Activated CD4-positive, CD25-positive, alpha-beta regulatory T cell treated with anti-CD3 and anti-CD28 coated beads, Interleukin-2, amount 50 U/mL, for 72 hours (primary cell): ENCODE data around the gene ABHD17B.
A peak's percentile ranks its signal among the peaks of the same experiment; 100 is the strongest.
"Not testable (repeated sequence)": the region's sequence is repeated elsewhere in the genome, so short reads cannot be mapped to it uniquely, and the experiment has no call there.

Experiments used
- DNase-seq: peaks from one replicate; pipeline ENCODE4 v3.0.0; 2021

The ABHD17B gene

GRCh38 chr9:71911061-71911907 is at the start of gene ABHD17B, which contains the start of gene C9orf85:
TSS of gene ABHD17B (minus strand) at chr9:71911193. CDS start at chr9:71875080, 36,113 bp downstream.
TSS of gene C9orf85 (plus strand) at chr9:71911639. CDS start at chr9:71911735, 96 bp downstream.
- DNase-seq, result peak; percentile 95

DNA sequence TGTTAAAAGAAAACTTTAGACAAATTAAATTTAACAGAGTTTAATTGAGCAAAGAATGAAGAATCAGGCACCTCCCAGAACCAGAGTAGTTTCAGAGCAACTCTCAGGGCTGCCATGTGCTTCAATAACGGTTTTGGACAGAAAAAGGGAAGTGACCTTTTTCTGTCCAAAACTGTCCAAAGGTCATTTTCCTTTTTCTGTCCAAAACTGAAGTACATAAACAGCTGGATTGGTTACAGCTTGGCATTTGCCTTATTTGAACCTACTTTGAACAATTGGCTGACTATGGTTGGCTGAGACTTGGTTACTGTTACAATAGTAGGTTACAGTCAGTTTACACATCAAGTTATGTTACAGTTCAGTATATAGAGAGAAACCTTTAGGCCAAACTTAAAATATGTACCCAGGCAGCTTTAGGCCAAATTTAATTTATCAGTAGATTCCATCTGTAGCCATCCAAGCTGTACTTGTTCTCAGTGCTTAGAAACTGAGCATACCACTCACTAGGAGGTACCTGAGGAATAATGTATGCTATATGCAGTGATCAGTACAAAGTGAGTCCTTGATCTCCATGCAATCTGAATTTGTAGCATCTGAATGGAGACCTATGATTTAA is 44.4 kb upstream of the ABHD17B start:
- no peak for DNase-seq

GRCh38 chr9:71954652-71955051 is 43.7 kb upstream of the ABHD17B start:
- not testable (repeated sequence) for DNase-seq

DNA sequence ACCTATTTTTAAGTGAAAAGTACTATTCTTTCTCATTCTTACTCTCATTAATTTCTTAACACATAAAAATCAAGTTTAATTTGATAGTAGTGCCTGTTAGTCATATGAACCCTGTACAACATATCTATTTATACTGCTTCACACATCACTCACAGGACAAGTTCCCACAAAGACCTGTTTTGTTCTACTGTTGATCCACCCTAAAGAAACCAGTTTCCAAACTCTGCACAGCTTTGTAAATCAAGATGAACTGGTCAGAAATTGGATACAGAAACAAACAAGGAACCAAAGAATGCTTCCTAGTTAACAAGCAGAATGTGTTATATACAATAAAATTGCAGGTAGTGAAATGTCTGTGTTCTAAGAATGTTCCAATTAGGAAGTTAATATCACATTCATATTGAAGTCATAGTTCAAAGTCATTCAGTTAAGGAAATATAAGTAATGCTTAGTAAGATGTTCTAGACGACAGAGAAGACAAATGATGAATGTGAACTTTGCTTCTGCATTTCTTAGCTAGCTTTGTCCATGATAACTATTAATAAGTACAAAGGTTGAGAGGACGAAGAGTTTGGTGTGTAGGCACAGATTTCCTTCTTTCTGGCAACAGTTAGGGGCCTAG is 33.9 kb upstream of the ABHD17B start:
- DNase-seq, result no peak

GRCh38 chr9:71941998-71942567 is 31.1 kb upstream of the ABHD17B start:
- DNase-seq, result no peak

GRCh38 chr9:71941060-71941568 is 30.1 kb upstream of the ABHD17B start:
- DNase-seq, result no peak

GRCh38 chr9:71937898-71938297 is 26.9 kb upstream of the ABHD17B start:
- no peak for DNase-seq

GRCh38 chr9:71937070-71937625 is 26.2 kb upstream of the ABHD17B start:
- no peak for DNase-seq

DNA sequence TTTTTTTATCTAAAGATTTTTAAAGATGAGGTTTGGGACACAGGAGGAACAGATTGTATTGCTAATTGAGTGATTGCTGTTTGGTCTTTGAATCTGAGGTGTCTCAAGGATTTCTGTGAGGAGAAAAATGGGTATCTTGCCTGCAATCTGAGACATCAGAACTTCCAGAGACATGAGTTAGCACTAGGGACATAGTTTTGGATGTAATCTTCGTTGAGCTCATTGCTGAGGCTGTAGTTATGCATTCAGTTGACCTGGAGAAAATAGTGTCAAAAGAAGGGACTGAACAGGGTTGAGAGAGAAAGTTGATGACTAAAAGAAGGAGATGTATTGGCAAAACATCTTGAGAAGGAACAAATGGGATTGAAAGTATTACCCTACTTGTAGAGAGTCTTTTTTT is 25.1 kb upstream of the ABHD17B start:
- DNase-seq, result no peak

GRCh38 chr9:71931166-71931565 is 20.2 kb upstream of the ABHD17B start:
- DNase-seq, result no peak

- DNase-seq, result no peak
Observed at GRCh38 chr9:71929791-71930440, 18.9 kb upstream of the ABHD17B start.

DNA sequence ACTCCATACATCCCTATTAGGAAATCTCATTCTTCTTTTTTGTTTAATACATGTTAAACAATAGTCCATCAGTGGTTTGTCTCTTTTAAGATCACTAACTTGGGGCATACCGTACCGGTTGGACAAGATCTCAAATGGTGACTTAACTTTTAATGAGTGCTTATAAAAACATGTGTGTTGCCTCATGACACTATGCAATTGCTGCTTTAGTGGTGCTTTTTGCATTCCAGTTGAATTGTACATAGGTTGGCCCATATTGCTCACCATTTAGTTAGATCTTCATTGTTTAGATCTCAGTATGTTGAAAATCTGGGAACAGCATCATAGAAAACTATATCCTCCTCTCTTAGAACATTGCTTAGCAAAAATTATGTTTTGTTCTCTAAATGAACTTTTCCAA is 18.2 kb upstream of the ABHD17B start:
- DNase-seq, result no peak

- DNase-seq, result no peak
Observed at GRCh38 chr9:71928806-71929205, 17.8 kb upstream of the ABHD17B start.

DNA sequence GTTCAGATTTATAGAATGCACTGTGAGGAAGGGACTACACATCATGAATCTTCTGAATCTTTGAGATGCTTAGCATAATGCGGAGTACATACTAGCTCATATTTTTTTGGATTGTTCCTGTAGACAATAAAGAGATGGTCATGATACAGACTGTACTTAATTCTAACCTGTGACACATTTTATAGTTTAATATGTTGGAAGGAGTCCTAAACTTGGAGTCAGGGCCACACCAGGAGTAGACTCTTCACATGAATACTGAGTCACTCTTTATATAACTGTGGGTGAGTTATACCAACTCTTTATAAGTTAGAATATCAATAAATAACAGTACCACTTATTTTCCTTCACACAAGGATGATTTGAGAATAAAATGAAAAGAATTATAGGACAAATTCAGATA is 17.4 kb upstream of the ABHD17B start:
- no peak for DNase-seq

DNA sequence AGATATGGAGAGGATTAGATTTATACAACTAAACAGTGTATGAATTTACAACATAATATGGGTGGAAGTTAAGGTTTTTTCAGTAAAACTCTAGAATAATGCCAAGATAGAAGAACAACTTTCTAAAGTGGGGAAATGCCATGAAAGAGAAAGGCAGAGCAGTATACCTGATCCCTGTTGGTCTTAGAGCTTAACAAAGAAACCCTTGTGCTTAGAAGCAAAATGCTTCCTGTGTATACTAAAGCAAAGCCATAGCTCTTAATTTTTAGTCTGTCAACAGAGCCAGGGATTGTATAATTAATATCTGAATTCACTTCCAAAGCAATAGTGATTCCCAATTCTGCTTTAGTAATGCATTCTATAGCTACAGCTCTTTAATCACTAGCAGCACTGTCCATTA is 14.8 kb upstream of the ABHD17B start:
- DNase-seq, result no peak

GRCh38 chr9:71924576-71924975 is 13.6 kb upstream of the ABHD17B start:
- DNase-seq, result no peak

DNA sequence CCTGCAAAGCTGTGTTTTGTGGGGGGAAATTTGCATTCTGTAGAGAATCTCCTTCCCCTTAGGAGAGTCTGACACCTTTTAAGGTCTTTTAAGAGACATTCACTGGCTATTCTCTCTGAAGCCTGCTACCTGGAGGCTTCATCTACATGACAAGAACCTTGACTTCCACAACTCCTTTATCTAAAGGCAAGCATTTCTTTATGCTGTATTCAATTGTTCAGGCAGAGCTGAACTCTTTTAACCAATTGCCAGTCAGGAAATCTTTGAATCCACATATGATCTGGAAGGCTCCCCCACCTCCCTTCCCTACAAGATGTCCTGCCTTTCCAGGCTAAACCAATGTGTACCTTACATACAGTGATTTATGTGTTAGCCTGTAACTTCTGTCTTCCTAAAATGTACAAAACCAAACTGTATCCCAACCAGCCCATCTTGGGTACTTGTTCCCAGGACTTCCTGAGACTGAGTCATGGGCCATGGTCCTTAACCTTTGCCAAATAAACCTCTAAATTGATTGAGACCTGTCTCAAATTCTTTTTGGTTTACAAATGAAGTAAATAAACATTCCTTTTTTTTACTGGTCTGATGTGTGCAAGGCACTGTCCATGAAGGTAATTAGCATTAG is 10.3 kb upstream of the ABHD17B start:
- no peak for DNase-seq

DNA sequence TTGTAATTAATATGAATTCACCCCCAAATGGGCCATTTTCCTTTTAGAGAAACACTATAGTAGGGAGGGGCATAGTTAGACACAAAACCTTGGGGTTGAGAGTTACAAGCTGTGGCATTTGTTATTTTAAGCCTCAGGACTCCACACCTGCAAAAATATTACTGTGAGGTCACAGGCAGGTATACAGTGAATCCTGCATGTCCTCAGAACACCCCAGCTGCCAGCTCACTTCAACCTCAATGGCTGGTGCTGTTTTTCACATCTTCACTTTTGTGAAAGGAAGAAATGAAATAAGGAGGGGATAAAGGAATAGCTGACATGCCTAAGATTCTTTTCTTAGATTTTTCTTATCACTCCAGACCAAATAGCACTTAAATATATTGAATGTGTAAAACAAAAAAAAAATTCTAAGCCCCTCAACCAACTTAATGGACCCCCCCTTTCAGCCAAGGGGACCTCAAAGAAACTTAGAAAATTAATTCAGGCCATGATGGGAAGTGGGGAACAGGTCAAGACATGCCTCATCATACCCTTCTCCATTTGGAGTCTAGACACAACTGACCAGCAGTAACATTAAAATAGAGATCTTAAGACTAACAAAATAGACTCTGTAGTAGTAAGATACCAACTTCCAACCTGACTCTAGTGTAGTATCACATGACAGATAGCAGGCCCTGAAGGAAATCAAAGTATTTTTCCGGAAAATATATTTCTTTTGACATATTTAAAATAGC is 9.6 kb upstream of the ABHD17B start:
- no peak for DNase-seq

DNA sequence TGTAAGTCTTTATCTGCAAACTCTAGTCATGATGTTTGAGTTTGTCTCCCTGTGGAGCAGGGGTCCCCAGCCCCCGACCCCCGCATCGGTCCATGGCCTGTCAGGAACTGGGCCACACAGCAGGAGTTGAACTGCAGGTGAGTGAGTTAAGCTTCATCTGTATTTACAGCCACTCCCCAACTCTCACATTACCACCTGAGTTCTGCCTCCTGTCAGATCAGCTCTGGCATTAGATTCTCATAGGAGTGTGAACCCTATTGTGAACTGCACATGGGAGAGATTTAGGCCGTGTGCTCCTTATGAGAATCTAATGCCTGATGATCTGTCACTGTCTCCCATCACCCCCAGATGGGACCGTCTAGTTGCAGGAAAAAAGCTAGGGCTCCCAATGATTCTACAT is 7.4 kb upstream of the ABHD17B start:
- DNase-seq, result no peak

DNA sequence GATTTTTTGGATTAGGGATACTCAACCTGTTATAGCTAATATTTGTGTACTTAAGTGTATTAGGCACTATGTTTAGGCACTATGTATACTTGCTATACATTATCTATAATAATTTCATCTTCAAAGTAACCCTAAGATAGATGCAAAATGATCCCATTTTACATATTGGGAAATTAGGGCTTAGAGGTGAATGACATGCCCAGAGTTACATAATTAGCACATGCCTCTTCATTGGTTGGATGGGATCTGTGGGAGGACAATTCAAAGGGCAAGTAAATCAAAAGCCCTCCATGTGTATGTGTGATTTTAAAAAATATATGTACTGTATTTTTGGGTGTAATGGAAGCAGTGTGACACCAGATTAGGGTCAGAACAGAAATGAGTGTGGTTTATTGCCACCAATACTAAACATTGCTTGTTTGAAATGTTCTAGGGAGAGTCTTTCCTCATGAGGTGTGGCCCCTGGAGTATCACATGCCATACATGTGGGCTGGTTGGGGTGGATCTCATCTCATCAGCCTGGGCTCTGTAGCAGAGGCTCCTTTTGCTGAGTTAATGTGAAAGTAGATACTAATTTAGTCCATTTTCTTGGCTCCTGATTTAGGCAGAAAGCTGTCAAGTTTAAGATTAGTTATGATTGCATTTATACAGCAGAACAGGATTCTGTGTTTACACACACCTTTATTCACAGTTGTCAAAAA is 6.0 kb upstream of the ABHD17B start:
- no peak for DNase-seq

- no peak for DNase-seq
Observed at GRCh38 chr9:71915495-71915894, 4.5 kb upstream of the ABHD17B start.
